ENCODE data around the gene SMC1A.
"Not testable (repeated sequence)": the region's sequence is repeated elsewhere in the genome, so short reads cannot be mapped to it uniquely, and the experiment has no call there.

Gene SMC1A

DNA sequence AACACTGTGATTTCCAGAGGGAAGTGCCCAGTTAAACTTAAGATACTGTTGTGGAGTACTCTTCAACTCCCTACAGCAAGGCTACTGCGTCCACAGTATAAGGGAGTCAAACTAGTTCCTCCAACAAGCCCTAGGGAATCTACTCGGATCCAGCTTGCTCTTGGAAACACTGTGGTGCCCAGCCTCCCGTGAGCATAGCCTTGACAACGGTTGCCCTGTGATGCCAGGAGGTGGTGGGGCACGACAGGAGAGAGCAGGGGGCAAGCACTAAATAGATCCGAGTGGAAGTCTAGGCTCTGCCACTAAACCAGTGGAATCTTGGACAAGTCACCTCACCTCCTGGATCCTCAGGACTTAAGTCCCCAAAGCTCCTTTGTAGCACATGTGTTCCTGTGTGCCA is 45.6 kb downstream of the SMC1A start:
- in situ Hi-C loops (cut with MboI; ENCODE audit: low sequenced_read_pairs, unreplicated experiment): no loop called here
- TF ChIP-seq, protein P1, sequence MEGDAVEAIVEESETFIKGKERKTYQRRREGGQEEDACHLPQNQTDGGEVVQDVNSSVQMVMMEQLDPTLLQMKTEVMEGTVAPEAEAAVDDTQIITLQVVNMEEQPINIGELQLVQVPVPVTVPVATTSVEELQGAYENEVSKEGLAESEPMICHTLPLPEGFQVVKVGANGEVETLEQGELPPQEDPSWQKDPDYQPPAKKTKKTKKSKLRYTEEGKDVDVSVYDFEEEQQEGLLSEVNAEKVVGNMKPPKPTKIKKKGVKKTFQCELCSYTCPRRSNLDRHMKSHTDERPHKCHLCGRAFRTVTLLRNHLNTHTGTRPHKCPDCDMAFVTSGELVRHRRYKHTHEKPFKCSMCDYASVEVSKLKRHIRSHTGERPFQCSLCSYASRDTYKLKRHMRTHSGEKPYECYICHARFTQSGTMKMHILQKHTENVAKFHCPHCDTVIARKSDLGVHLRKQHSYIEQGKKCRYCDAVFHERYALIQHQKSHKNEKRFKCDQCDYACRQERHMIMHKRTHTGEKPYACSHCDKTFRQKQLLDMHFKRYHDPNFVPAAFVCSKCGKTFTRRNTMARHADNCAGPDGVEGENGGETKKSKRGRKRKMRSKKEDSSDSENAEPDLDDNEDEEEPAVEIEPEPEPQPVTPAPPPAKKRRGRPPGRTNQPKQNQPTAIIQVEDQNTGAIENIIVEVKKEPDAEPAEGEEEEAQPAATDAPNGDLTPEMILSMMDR (IDR thresholded peaks at IDR 0.05; ENCODE audit: borderline replicate concordance, control extremely low read depth, extremely low read depth, insufficient read depth, missing control alignments): no peak
- DNase-seq (ENCODE audit: low spot score): no peak

DNA sequence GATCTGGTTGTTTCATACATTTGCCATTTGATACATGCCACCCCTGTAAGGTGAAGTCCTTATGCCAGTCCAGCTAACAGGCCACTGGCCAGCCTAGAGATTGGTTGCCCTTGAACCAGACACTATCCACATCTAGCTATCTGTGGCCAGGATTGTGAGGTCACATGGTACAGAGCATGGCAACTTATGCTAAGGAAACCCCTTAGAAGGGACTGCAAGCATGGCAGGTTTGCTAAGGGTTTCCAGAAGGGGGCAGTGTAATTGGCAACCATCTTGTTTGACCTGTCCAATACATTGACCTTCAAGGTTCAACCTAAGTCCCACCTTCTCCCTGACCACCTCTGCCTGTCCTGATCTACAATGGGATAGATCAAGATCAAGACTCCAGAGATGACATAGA is 47.5 kb downstream of the SMC1A start:
- TF ChIP-seq, protein P1 (IDR thresholded peaks at IDR 0.05; ENCODE audit: borderline replicate concordance, control extremely low read depth, extremely low read depth, insufficient read depth, missing control alignments): no peak
- in situ Hi-C loops (cut with MboI; ENCODE audit: low sequenced_read_pairs, unreplicated experiment): no loop called here
- DNase-seq (ENCODE audit: low spot score): no peak

DNA sequence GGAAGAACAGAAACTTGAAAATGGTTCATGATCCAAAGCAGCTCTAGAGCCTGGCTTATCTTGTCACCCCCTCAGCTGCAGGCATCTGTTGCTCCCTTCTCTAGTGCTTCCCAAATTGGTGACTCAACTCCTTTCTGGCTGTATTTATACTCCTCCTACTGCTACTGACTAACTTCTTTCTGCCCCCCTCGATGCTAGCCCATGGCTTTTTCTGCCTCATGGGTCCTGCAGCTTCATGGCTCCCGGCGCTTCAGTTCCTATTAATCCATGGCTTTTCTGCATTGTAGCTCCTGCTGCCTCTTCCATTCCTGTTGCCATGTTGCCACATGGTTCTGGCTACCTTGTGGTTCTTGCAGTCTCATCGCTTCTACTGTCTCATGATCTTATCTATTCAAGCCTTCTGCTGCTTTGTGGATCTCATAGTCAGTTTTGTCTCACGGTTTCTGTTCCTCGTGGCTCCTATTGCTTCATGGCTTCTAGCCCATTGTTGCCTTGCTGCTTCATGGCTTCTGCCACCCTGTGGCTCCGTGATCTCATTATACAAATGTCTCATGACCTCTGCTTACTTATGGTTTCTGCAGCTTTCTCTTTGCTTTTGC is 48.1 kb downstream of the SMC1A start:
- in situ Hi-C loops (cut with MboI; ENCODE audit: low sequenced_read_pairs, unreplicated experiment): no loop called here
- no peak for DNase-seq (ENCODE audit: low spot score)
- TF ChIP-seq, protein P1 (IDR thresholded peaks at IDR 0.05; ENCODE audit: borderline replicate concordance, control extremely low read depth, extremely low read depth, insufficient read depth, missing control alignments): no peak

DNA sequence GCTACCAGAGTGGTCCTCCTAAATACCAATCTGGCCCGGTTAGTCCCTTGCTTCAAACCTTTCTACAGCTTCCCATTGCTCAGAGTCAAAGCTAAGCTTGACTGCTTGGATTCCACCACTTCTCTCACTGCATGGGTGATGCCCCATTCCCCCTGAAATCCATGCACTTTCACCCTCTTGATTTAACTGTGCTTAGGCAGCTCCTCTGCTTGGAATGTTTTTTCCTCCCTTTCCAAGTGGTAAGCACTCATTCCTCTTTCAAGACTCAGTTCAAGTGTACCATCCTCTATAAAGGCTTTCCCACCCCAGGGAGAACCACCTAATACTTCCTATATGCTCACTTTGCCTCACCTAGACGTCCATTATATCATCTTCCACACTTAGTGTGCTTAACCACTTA is 49.1 kb downstream of the SMC1A start:
- in situ Hi-C loops (cut with MboI; ENCODE audit: low sequenced_read_pairs, unreplicated experiment): no loop called here
- TF ChIP-seq, protein P1 (IDR thresholded peaks at IDR 0.05; ENCODE audit: borderline replicate concordance, control extremely low read depth, extremely low read depth, insufficient read depth, missing control alignments): no peak
- DNase-seq (ENCODE audit: low spot score): no peak

DNA sequence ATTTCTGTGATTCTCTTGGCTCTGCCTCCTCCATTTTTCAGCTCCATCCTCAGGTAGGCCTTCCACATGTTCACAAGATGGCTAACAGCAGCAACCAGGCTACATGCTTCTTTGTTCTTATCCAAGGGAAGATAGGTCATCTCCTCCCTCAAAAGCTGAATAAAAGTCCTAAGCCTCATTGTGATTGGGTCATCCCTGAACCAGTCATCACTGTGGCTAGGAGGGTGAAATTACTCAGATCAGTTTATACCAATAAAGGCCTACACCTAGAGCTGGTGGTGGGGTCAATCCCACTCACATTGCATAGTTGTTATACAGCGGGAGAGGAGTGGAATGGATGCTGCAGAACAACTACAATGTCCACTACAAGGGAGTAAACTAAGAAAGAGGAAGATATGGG is 56.0 kb downstream of the SMC1A start:
- DNase-seq (ENCODE audit: low spot score); in situ Hi-C loops (cut with MboI; ENCODE audit: low sequenced_read_pairs, unreplicated experiment): not testable (repeated sequence)

DNA sequence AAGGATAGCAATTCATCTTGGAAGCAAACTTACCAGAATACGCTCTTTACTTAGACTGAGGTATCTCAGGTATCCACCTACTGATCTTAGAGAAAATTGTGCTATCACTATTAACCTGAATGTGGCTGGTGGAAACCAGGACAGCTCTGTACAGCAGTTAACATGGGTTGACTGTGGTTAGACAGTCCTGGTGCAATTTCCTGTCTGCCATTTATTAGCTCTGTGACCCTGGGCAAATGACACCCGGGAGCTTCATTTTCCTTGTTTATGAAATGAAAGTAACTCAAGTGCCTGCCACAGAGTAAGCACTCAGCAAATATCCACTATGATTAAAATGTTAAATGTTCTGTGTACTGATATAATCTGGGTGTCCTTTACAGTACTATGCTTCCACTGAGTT is 60.0 kb downstream of the SMC1A start:
- in situ Hi-C loops (cut with MboI; ENCODE audit: low sequenced_read_pairs, unreplicated experiment): no loop called here
- TF ChIP-seq, protein P1 (IDR thresholded peaks at IDR 0.05; ENCODE audit: borderline replicate concordance, control extremely low read depth, extremely low read depth, insufficient read depth, missing control alignments): no peak
- no peak for DNase-seq (ENCODE audit: low spot score)

DNA sequence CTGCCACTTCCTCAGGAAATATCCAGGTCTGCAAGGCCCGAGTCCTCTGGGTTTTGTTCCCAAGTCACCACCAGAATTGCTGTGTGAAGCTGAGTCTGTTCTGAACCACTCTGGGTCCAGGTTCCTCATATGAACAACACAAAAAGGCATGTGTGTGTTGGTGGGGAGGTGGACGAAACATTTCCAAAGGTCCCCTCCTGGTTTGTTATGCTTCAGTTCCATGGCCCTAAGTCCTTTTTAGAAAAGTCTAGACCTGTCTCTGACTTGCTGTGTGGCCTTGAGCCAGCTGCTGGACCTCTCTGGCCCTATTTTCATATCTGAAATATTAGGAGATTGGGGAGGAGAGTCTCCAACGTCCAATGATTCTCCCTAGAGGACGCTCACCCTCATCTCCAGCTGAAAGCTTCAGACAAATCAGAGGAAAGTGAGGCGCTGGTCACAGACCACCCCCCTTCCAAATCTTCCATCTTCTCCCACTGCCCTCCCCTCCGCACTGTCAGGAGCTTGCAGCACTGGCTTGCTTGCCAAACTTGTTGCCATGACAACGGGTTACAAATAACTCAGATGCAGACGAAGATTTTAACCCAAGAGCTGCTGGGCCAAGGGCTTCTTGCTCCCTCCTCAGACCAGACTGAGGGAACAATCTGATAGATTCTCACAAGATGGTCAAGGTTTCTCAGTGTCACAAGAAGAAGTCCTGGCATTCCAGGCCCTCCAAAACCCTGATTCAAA is 64.5 kb downstream of the SMC1A start:
- in situ Hi-C loops (cut with MboI; ENCODE audit: low sequenced_read_pairs, unreplicated experiment): no loop called here
- no peak for DNase-seq (ENCODE audit: low spot score)
- TF ChIP-seq, protein P1 (IDR thresholded peaks at IDR 0.05; ENCODE audit: borderline replicate concordance, control extremely low read depth, extremely low read depth, insufficient read depth, missing control alignments): no peak
